GM12878 (cell line): ENCODE measurements around the gene CMTM5. TPM values are rescaled to one million over a fixed set of nuclear protein-coding genes. Genes with fewer than 3 reads are reported as not detected.

Experiments
- ATAC-seq: fragments of 200-7000 bp; cut with Tn5 transposase; 3 replicates; pipeline ENCODE4 v1.9.1; 2020; ENCODE audit warnings: mild to moderate bottlenecking, moderate library complexity
- BruUV-seq: library from RNA; stranded (reverse); fragments of 400-500 nt; replicated peaks from 2 replicates; lab custom pipeline; 2021; lab: Mats Ljungman, UMichigan
- CTCF ChIA-PET: fragments of 300-600 bp; sonication (Branson Sonifier 250); formaldehyde crosslinking; extraction: SDS; loops from one replicate; lab custom pipeline; 2021; ENCODE audit warnings: inconsistent platforms; lab: Yijun Ruan, JAX
- POLR2A ChIA-PET: fragments of 350-600 bp; formaldehyde crosslinking; extraction: SDS; loops from one replicate; lab custom pipeline; 2021; ENCODE audit warnings: inconsistent platforms; lab: Charles Lee
- RAD21 ChIA-PET: fragments of 300-600 bp; sonication (Branson Sonifier 250); formaldehyde crosslinking; loops from one replicate; lab custom pipeline; 2023; ENCODE audit warnings: antibody characterized with exemption; ENCODE audit not compliant: unreplicated experiment; lab: Charles Lee
- SMC1A ChIA-PET: fragments of 300-600 bp; sonication (Branson Sonifier 250); formaldehyde crosslinking; loops from one replicate; lab custom pipeline; 2023; ENCODE audit not compliant: unreplicated experiment, uncharacterized antibody; lab: Charles Lee
- DNase-seq: peaks from one replicate; pipeline ENCODE4 v3.0.0-alpha.2; 2011; ENCODE audit warnings: low read depth, low spot score
- FAIRE-seq: peaks from 3 replicates; lab custom pipeline; 2011; peaks lifted over from hg19 to GRCh38; lab: Jason Lieb, UNC
- H2AFZ ChIP-seq: 2 replicates; pipeline ENCODE4 v1.6.0; 2011; ENCODE audit warnings: low read depth, low read length, control low read depth; ENCODE audit not compliant: control insufficient read depth
- H3K27ac ChIP-seq: 2 replicates; pipeline ENCODE4 v1.5.1; 2011; ENCODE audit warnings: control low read depth; ENCODE audit not compliant: control insufficient read depth, insufficient read depth
- H3K27me3 ChIP-seq, 2 experiments: replicated peaks in 1 of 2; 2 replicates each; pipeline versions ENCODE4 v1.6.0 to v1.6.1; 2011; ENCODE audit warnings: low read length in 1 of 2; ENCODE audit not compliant: control insufficient read depth in 2 of 2, insufficient read depth in 2 of 2
- H3K36me3 ChIP-seq, 2 experiments: 2 replicates each; pipeline ENCODE4 v1.5.1; 2011; ENCODE audit warnings: low read length in 1 of 2; ENCODE audit not compliant: control insufficient read depth in 2 of 2, insufficient read depth in 2 of 2
- H3K4me1 ChIP-seq: 2 replicates; pipeline ENCODE4 v1.6.1; 2011; ENCODE audit warnings: mild to moderate bottlenecking, low read length, moderate library complexity, mixed read lengths; ENCODE audit not compliant: control insufficient read depth, insufficient read depth
- H3K4me2 ChIP-seq: 2 replicates; pipeline ENCODE4 v1.6.0; 2011; ENCODE audit warnings: control low read depth; ENCODE audit not compliant: control insufficient read depth, insufficient read depth
- H3K4me3 ChIP-seq: fragments of 200-600 bp; sonication (generic); 2 replicates; pipeline ENCODE4 v1.5.1; 2016
- H3K79me2 ChIP-seq: 2 replicates; pipeline ENCODE4 v1.6.0; 2011; ENCODE audit warnings: low read length; ENCODE audit not compliant: control insufficient read depth, insufficient read depth
- H3K9ac ChIP-seq: 2 replicates; pipeline ENCODE4 v1.8.0; 2011; ENCODE audit warnings: low read length, control low read depth, mixed read lengths; ENCODE audit not compliant: control insufficient read depth, insufficient read depth
- H3K9me3 ChIP-seq: replicated peaks from 3 replicates; pipeline ENCODE4 v1.5.1; 2011; ENCODE audit warnings: mild to moderate bottlenecking, low read length; ENCODE audit not compliant: control insufficient read depth, insufficient read depth
- H4K20me1 ChIP-seq: 2 replicates; pipeline ENCODE4 v1.6.0; 2011; ENCODE audit not compliant: control insufficient read depth, insufficient read depth
- NFYB ChIP-seq: IDR thresholded peaks from 2 replicates; pipeline ENCODE4 v1.6.1; 2011; ENCODE audit warnings: low read depth, mild to moderate bottlenecking, low read length, improper control_type of control experiment, moderate library complexity; ENCODE audit not compliant: insufficient read depth
- WGBS: methylation state at CpG from one replicate; pipeline ENCODE4 v1.1.6; 2016; ENCODE audit warnings: low lambda C conversion rate; ENCODE audit not compliant: insufficient replicate concordance, insufficient coverage; ENCODE audit errors: missing lambda C conversion rate; 5-methylcytosine and 5-hydroxymethylcytosine counted together
- in situ Hi-C: fragments of 300-500 bp; cut with MboI; formaldehyde crosslinking; loops from 9 replicates; pipeline ENCODE4 v1.14.3; 2018; ENCODE audit warnings: mixed read lengths
- intact Hi-C: fragments of 100-400 bp; cut with micrococcal nuclease; formaldehyde crosslinking; loops from one replicate; pipeline ENCODE4 v1.14.2; 2022; ENCODE audit not compliant: unreplicated experiment
- polyA plus RNA-seq, 11 experiments: library from polyadenylated mRNA; depleted of rRNA in 4 of 11; unstranded in 6 of 11; stranded (reverse) in 5 of 11; fragments of >200 nt; fragmentation: Nextera tagmentation in 4 of 11; fragmentation: Illumina TruSeq in 1 of 11; extraction: Ambion mirVana in 4 of 11; extraction: Trizol in 1 of 11; gene quantifications; 1 replicate in 1 of 11; 2 replicates in 10 of 11; pipeline versions ENCODE4 v1.2.1 to v1.2.3, GENCODE V29; 2011 to 2016; ENCODE audit warnings: inconsistent platforms in 2 of 11, missing spikeins in 2 of 11, low read depth in 1 of 11
- total RNA-seq, 4 experiments: library from RNA; depleted of rRNA in 3 of 4; stranded (reverse); fragments of >200 nt in 3 of 4; fragmentation: Illumina TruSeq in 1 of 4; extraction: Trizol in 1 of 4; gene quantifications; 2 replicates each; pipeline versions ENCODE4 v1.2.1 to v1.2.3, GENCODE V29; 2013 to 2021
- TF ChIP-seq, protein P1 (sequence below): fragments of 450-650 bp; IDR thresholded peaks from 2 replicates; pipeline ENCODE4 v1.6.1; 2017; ENCODE audit warnings: borderline replicate concordance
- TF ChIP-seq, protein P2 (sequence below): fragments of 450-650 bp; formaldehyde crosslinking; IDR thresholded peaks from 2 replicates; pipeline ENCODE4 v1.4.0; 2022; ENCODE audit warnings: mild to moderate bottlenecking, moderate library complexity

Gene CMTM5
- total and polyA plus RNA-seq, 10 of the 15 experiments (the other 5 are each of a cell fraction or from before 2014, with no cell fraction given): not detected

DNA sequence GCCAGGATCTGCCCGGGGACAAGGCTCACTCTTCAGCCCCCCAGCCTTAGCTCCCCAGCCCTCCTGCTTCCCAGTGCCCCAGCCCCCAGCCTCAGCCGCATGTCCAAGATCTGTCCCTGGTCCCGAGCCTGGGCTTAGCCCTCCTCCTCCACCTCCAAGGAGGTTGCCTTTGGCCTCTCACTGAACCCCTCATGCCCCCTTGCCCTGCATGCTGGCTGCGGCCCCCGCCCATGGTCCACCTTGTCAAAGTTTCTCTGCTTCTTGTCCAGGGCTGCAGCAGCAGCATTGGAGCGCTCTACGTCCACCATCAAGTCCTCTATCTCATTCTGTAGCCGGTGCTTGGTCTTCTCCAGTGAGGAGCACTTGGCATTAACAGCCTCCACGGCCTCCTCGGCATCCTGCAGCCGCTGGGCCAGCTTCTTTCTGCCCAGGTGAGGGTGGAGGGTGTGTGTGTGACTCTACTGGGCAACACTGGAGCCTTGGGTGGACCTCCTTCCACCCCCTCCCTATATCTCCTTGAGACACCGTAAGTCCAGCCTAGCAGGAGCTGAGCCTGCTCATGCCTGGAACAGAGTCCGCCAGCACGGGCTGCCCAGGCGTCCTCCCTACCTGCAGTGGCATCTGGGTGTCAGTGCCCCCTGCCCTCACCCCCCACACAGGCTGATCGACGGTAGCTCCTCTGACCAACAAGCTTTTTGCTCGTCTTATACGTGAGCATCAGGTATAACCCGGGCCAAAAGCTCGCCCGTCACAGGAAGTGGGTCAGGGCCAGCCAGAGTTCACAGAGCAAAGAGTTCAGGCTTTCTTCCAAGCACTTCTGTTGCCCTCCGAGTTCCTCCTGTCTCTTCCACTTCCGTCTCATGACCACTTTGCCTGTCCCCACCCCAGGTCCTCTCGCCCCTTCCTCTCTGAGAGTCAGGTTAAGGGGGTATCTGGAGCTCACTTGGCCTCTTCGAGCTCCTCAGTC is 11.4 kb downstream of the CMTM5 start:
- ChIA-PET SMC1A (interaction anchor here (1.2 kb wide), 1 partner anchor 11 kb away, joined by 3 read pairs; the partner anchor contains the start of gene CMTM5), POLR2A (no interaction called here), RAD21 (no interaction called here), CTCF (interaction anchor here (1.1 kb wide), 1 partner anchor 268 kb away, joined by 3 read pairs; no protein-coding TSS in a partner anchor)
- Histone ChIP-seq H3K36me3 (no peaks in the 10 kb centered on the region), H3K4me3 (no peak overlapping the region), H3K27ac (no peak overlapping the region), H2AFZ (no peak overlapping the region), H3K27me3 (no peaks in the 10 kb centered on the region; a peak in 2 of 4 replicates), H3K9me3 (no peaks in the 10 kb centered on the region), H3K9ac (no peak overlapping the region), H4K20me1 (no peaks in the 10 kb centered on the region), H3K4me1 (no peaks in the 10 kb centered on the region), H3K4me2 (no peak overlapping the region), H3K79me2 (no peaks in the 10 kb centered on the region)
- DNase-seq: no peak
- intact Hi-C loops (no loop called here), in situ Hi-C loops (no loop called here)
- TF ChIP-seq, protein P1, sequence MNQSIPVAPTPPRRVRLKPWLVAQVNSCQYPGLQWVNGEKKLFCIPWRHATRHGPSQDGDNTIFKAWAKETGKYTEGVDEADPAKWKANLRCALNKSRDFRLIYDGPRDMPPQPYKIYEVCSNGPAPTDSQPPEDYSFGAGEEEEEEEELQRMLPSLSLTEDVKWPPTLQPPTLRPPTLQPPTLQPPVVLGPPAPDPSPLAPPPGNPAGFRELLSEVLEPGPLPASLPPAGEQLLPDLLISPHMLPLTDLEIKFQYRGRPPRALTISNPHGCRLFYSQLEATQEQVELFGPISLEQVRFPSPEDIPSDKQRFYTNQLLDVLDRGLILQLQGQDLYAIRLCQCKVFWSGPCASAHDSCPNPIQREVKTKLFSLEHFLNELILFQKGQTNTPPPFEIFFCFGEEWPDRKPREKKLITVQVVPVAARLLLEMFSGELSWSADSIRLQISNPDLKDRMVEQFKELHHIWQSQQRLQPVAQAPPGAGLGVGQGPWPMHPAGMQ: no peak
- TF ChIP-seq NFYB: no peak
- TF ChIP-seq, protein P2, sequence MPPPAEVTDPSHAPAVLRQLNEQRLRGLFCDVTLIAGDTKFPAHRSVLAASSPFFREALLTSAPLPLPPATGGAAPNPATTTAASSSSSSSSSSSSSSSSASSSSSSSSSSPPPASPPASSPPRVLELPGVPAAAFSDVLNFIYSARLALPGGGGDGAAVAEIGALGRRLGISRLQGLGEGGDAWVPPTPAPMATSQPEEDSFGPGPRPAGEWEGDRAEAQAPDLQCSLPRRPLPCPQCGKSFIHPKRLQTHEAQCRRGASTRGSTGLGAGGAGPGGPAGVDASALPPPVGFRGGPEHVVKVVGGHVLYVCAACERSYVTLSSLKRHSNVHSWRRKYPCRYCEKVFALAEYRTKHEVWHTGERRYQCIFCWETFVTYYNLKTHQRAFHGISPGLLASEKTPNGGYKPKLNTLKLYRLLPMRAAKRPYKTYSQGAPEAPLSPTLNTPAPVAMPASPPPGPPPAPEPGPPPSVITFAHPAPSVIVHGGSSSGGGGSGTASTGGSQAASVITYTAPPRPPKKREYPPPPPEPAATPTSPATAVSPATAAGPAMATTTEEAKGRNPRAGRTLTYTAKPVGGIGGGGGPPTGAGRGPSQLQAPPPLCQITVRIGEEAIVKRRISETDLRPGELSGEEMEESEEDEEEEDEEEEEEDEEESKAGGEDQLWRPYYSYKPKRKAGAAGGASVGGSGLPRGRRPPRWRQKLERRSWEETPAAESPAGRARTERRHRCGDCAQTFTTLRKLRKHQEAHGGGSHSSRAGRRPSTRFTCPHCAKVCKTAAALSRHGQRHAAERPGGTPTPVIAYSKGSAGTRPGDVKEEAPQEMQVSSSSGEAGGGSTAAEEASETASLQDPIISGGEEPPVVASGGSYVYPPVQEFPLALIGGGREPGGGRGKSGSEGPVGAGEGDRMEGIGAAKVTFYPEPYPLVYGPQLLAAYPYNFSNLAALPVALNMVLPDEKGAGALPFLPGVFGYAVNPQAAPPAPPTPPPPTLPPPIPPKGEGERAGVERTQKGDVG (CRISPR knock-in tag): no peak
- no peak for ATAC-seq
- no peak for FAIRE-seq
- no TSS peak for BruUV-seq
- 35% methylated on average over 26 of the region's 26 CpGs for WGBS
